GM21723 (cell line): ENCODE results near the gene ETAA1.

ENCODE experiments used
- ATAC-seq: cut with Tn5 transposase; IDR thresholded peaks from one replicate; pipeline ENCODE4 v1.9.1; 2021; ENCODE audit warnings: mild to moderate bottlenecking, moderate library complexity; ENCODE audit not compliant: unreplicated experiment

ETAA1 gene

GRCh38 chr2:67436221-67436620 is 39.1 kb downstream of the ETAA1 start:
- ATAC-seq, result no peak

- no peak for ATAC-seq
These were observed 40.0 kb downstream of the ETAA1 start for GRCh38 chr2:67437114-67437513.

GRCh38 chr2:67438337-67438736 is 41.2 kb downstream of the ETAA1 start:
- ATAC-seq, result no peak

GRCh38 chr2:67445652-67446268 is 48.6 kb downstream of the ETAA1 start:
- ATAC-seq, result no peak

- ATAC-seq, result no peak
These were observed 49.4 kb downstream of the ETAA1 start for GRCh38 chr2:67446491-67446911.

- ATAC-seq, result no peak
These were observed 51.5 kb downstream of the ETAA1 start for GRCh38 chr2:67448648-67449047.

- no peak for ATAC-seq
These were observed 54.1 kb downstream of the ETAA1 start for GRCh38 chr2:67451086-67451832.

- no peak for ATAC-seq
These were observed 56.2 kb downstream of the ETAA1 start for GRCh38 chr2:67453310-67453709.

- ATAC-seq, result no peak
These were observed 58.3 kb downstream of the ETAA1 start for GRCh38 chr2:67455219-67456142.

GRCh38 chr2:67456428-67456827 is 59.3 kb downstream of the ETAA1 start:
- no peak for ATAC-seq

- no peak for ATAC-seq
These were observed 60.6 kb downstream of the ETAA1 start for GRCh38 chr2:67457699-67458098.

GRCh38 chr2:67459761-67460160 is 62.6 kb downstream of the ETAA1 start:
- ATAC-seq, result no peak
